Ovary (tissue), 3 donors: ENCODE results near the gene RBM20.

ENCODE experiments used
- CTCF ChIP-seq, 3 donors: fragments of 450-650 bp in 2 of 3; fragments of 200-600 bp in 1 of 3; IDR thresholded peaks; one replicate each; pipeline versions ENCODE4 v1.5.1 to v1.8.0; 2016 to 2022; ENCODE audit warnings: antibody characterized with exemption in 3 of 3, mild to moderate bottlenecking in 1 of 3
- EP300 ChIP-seq: sonication (generic); formaldehyde crosslinking; IDR thresholded peaks from one replicate; pipeline ENCODE4 v1.6.1; 2017; ENCODE audit warnings: antibody characterized with exemption
- POLR2A ChIP-seq: fragments of 450-650 bp; IDR thresholded peaks from one replicate; pipeline ENCODE4 v1.6.1; 2017; ENCODE audit warnings: antibody characterized with exemption, mild to moderate bottlenecking, moderate library complexity
- donor health status: DM: no; HTN: no; CAD: no.

- no peak for TF ChIP-seq CTCF (IDR thresholded peaks at IDR 0.05)
- TF ChIP-seq EP300: no peak
- TF ChIP-seq POLR2A: no peak
These were observed 40.8 kb downstream of the RBM20 start for GRCh38 chr10:110684800-110685446.
